Nephron (organoid): Measurements from ENCODE around the gene EPHA3.

ENCODE experiments used
- H3K27ac Mint-ChIP-seq, 3 experiments: 2 replicates each; pipeline ENCODE4 v1.8.0; 2020; ENCODE audit warnings: mixed read lengths in 3 of 3, mild to moderate bottlenecking in 2 of 3, moderate library complexity in 1 of 3
- H3K27me3 Mint-ChIP-seq: 2 replicates; pipeline ENCODE4 v1.8.0; 2021; ENCODE audit warnings: low read depth, mild to moderate bottlenecking, moderate library complexity, mixed read lengths
- H3K36me3 Mint-ChIP-seq: 2 replicates; pipeline ENCODE4 v1.8.0; 2020; ENCODE audit warnings: low read depth, mixed read lengths
- H3K4me1 Mint-ChIP-seq: 2 replicates; pipeline ENCODE4 v1.8.0; 2020; ENCODE audit warnings: mixed read lengths
- H3K4me3 Mint-ChIP-seq, 3 experiments: 2 replicates each; pipeline ENCODE4 v1.8.0; 2020; ENCODE audit warnings: mild to moderate bottlenecking in 3 of 3, mixed read lengths in 3 of 3, moderate library complexity in 2 of 3
- H3K9me3 Mint-ChIP-seq: 2 replicates; pipeline ENCODE4 v1.8.0; 2020; ENCODE audit warnings: mixed read lengths
- CTCF ChIP-seq, 3 experiments: fragments of 200-600 bp; sonication (generic); IDR thresholded peaks; one replicate each; pipeline ENCODE4 v1.5.0; 2021; ENCODE audit warnings: antibody characterized with exemption in 3 of 3; ENCODE audit not compliant: unreplicated experiment in 3 of 3

EPHA3 gene

GRCh38 chr3:89452066-89452465 lies 344.6 kb downstream of the EPHA3 start:
- no peak for TF ChIP-seq CTCF (IDR thresholded peaks at IDR 0.05; ENCODE audit: unreplicated experiment in 3 of 3)
- Mint-ChIP-seq H3K4me3 (no peak overlapping the region), H3K4me1 (no peaks in the 10 kb centered on the region)

GRCh38 chr3:89455240-89455639 lies 347.8 kb downstream of the EPHA3 start:
- no peak overlapping the region for H3K4me3 Mint-ChIP-seq
- no peaks in the 10 kb centered on the region for H3K4me1 Mint-ChIP-seq
- peaks cover 3% of the 10 kb centered on the region for H3K27me3 Mint-ChIP-seq
- H3K27ac Mint-ChIP-seq: no peak overlapping the region
- H3K36me3 Mint-ChIP-seq: peaks cover 49% of the 10 kb centered on the region
- TF ChIP-seq CTCF (IDR thresholded peaks at IDR 0.05; ENCODE audit: unreplicated experiment in 3 of 3): no peak
- H3K9me3 Mint-ChIP-seq: peaks cover 6% of the 10 kb centered on the region

More at GRCh38 chr3:89452066-89452465, 344.6 kb downstream of the EPHA3 start:
- Mint-ChIP-seq H3K27ac (no peak overlapping the region), H3K27me3 (no peaks in the 10 kb centered on the region), H3K9me3 (peaks cover 3% of the 10 kb centered on the region), H3K36me3 (peaks cover 36% of the 10 kb centered on the region)

GRCh38 chr3:89467898-89468363 lies 360.5 kb downstream of the EPHA3 start:
- no peak for TF ChIP-seq CTCF (IDR thresholded peaks at IDR 0.05; ENCODE audit: unreplicated experiment in 3 of 3)
- Mint-ChIP-seq H3K4me3 (no peak overlapping the region), H3K4me1 (peaks cover 6% of the 10 kb centered on the region), H3K27me3 (no peaks in the 10 kb centered on the region), H3K9me3 (no peaks in the 10 kb centered on the region), H3K36me3 (peaks cover 8% of the 10 kb centered on the region), H3K27ac (peak overlapping the region in 1 of 3 experiments; percentile 19)

GRCh38 chr3:89472101-89472500 lies 364.7 kb downstream of the EPHA3 start:
- peaks cover 24% of the 10 kb centered on the region for H3K36me3 Mint-ChIP-seq
- H3K4me3 Mint-ChIP-seq: no peak overlapping the region
- H3K9me3 Mint-ChIP-seq: no peaks in the 10 kb centered on the region
- TF ChIP-seq CTCF (IDR thresholded peaks at IDR 0.05; ENCODE audit: unreplicated experiment in 3 of 3): no peak
- H3K27me3 Mint-ChIP-seq: no peaks in the 10 kb centered on the region
- H3K4me1 Mint-ChIP-seq: peaks cover 6% of the 10 kb centered on the region
- no peak overlapping the region for H3K27ac Mint-ChIP-seq

- Mint-ChIP-seq H3K27me3 (no peaks in the 10 kb centered on the region), H3K4me1 (no peaks in the 10 kb centered on the region), H3K4me3 (no peak overlapping the region), H3K27ac (no peak overlapping the region), H3K36me3 (peaks cover 34% of the 10 kb centered on the region), H3K9me3 (no peaks in the 10 kb centered on the region)
- no peak for TF ChIP-seq CTCF (IDR thresholded peaks at IDR 0.05; ENCODE audit: unreplicated experiment in 3 of 3)
Measured at GRCh38 chr3:89474333-89475130, 367.1 kb downstream of the EPHA3 start.
